SK-N-SH (cell line): ENCODE results near the gene MATR3. TPM values are rescaled to one million over a fixed set of nuclear protein-coding genes. Genes with fewer than 3 reads are reported as not detected.

Source experiments
- CTCF ChIA-PET: fragments of 300-600, 350-600 bp; formaldehyde crosslinking; extraction: SDS; loops from one replicate; lab custom pipeline; 2021; lab: Yijun Ruan, JAX
- POLR2A ChIA-PET: fragments of 350-600 bp; sonication (Branson Sonifier 250); formaldehyde crosslinking; extraction: SDS; loops from one replicate; lab custom pipeline; 2020; ENCODE audit warnings: antibody characterized with exemption, inconsistent platforms; lab: Yijun Ruan, JAX
- DNase-seq: peaks from one replicate; pipeline ENCODE4 v3.0.0; 2012
- H2AFZ ChIP-seq: fragments of 200-600 bp; sonication (generic); 2 replicates; pipeline ENCODE4 v1.8.1; 2016; ENCODE audit warnings: antibody characterized with exemption, mild to moderate bottlenecking, low read depth
- H3F3A ChIP-seq: fragments of 200-600 bp; sonication (generic); replicated peaks from 2 replicates; pipeline ENCODE3; 2016; ENCODE audit warnings: antibody characterized with exemption, mild to moderate bottlenecking; ENCODE audit not compliant: insufficient read depth
- H3K27ac ChIP-seq, 2 experiments: fragments of 200-500 bp in 1 of 2; fragments of 200-600 bp in 1 of 2; sonication (Bioruptor generic) in 1 of 2; sonication (generic), shearing (Covaris generic) in 1 of 2; 2 replicates each; pipeline versions ENCODE4 v1.5.1 to v1.6.1; 2014 to 2016; ENCODE audit warnings: low read depth in 2 of 2, inconsistent platforms in 1 of 2, low read length in 1 of 2, mild to moderate bottlenecking in 1 of 2, mixed read lengths in 1 of 2
- H3K27me3 ChIP-seq: fragments of 200-600 bp; sonication (generic), shearing (Covaris generic); 2 replicates; pipeline ENCODE4 v1.6.1; 2016; ENCODE audit warnings: mixed run types; ENCODE audit not compliant: insufficient read depth
- H3K36me3 ChIP-seq, 2 experiments: fragments of 200-500 bp in 1 of 2; fragments of 200-600 bp in 1 of 2; sonication (Bioruptor generic) in 1 of 2; sonication (generic) in 1 of 2; replicated peaks in 1 of 2; 2 replicates each; pipeline versions ENCODE3 to v1.5.1; 2014 to 2016; ENCODE audit warnings: low read length in 1 of 2, mild to moderate bottlenecking in 1 of 2; ENCODE audit not compliant: insufficient read depth in 2 of 2, control insufficient read depth in 1 of 2
- H3K4me1 ChIP-seq, 2 experiments: fragments of 200-500 bp in 1 of 2; fragments of 200-600 bp in 1 of 2; sonication (Bioruptor generic) in 1 of 2; sonication (generic), shearing (Covaris generic) in 1 of 2; 2 replicates each; pipeline versions ENCODE4 v1.5.1 to v1.6.1; 2014 to 2016; ENCODE audit warnings: low read depth in 1 of 2, low read length in 1 of 2, mixed run types in 1 of 2; ENCODE audit not compliant: insufficient read depth in 2 of 2, control insufficient read depth in 1 of 2
- H3K4me2 ChIP-seq: fragments of 200-600 bp; sonication (generic), shearing (Covaris generic); 2 replicates; pipeline ENCODE4 v1.6.1; 2017; ENCODE audit warnings: mixed run types
- H3K4me3 ChIP-seq, 2 experiments: fragments of 200-500 bp in 1 of 2; fragments of 200-600 bp in 1 of 2; sonication (Bioruptor generic) in 1 of 2; sonication (generic), shearing (Covaris generic) in 1 of 2; 2 replicates each; pipeline versions ENCODE4 v1.5.1 to v1.8.1; 2014 to 2016; ENCODE audit warnings: low read depth in 2 of 2, inconsistent platforms in 1 of 2, low read length in 1 of 2, mild to moderate bottlenecking in 1 of 2, mixed read lengths in 1 of 2, moderate library complexity in 1 of 2
- H3K79me2 ChIP-seq: fragments of 200-600 bp; sonication (generic); 2 replicates; pipeline ENCODE4 v1.8.1; 2017; ENCODE audit warnings: mild to moderate bottlenecking; ENCODE audit not compliant: insufficient read depth
- H3K9ac ChIP-seq: fragments of 200-600 bp; sonication (generic); 2 replicates; pipeline ENCODE4 v1.6.1; 2017; ENCODE audit warnings: mixed run types
- H3K9me2 ChIP-seq: fragments of 200-600 bp; sonication (generic); 2 replicates; pipeline ENCODE4 v1.6.1; 2017; ENCODE audit warnings: mixed run types
- H3K9me3 ChIP-seq: fragments of 200-600 bp; sonication (generic); 2 replicates; pipeline ENCODE4 v1.6.1; 2017; ENCODE audit warnings: mixed run types, mild to moderate bottlenecking, moderate library complexity
- H4K20me1 ChIP-seq: fragments of 200-600 bp; sonication (generic); 2 replicates; pipeline ENCODE4 v1.6.1; 2017; ENCODE audit warnings: mild to moderate bottlenecking, mixed run types; ENCODE audit not compliant: insufficient read depth
- CHD2 ChIP-seq: fragments of 150-350 bp; IDR thresholded peaks from 2 replicates; pipeline ENCODE4 v1.6.1; 2018; ENCODE audit warnings: low read length; ENCODE audit not compliant: partially characterized antibody
- CTCF ChIP-seq: fragments of 200-600 bp; sonication (generic); IDR thresholded peaks from 2 replicates; pipeline ENCODE4 v1.6.1; 2017; ENCODE audit warnings: antibody characterized with exemption, mild to moderate bottlenecking, moderate library complexity
- EZH2phosphoT487 ChIP-seq: fragments of 200-600 bp; sonication (generic); IDR thresholded peaks from 2 replicates; pipeline ENCODE4 v1.6.1; 2017; ENCODE audit warnings: low read depth, mixed run types, mild to moderate bottlenecking, antibody characterized with exemption, moderate library complexity, borderline replicate concordance
- FOXJ3 ChIP-seq: sonication (generic); formaldehyde crosslinking; IDR thresholded peaks from 2 replicates; pipeline ENCODE4 v1.5.1; 2020; ENCODE audit warnings: mild to moderate bottlenecking, missing genetic modification reagents
- FOXM1 ChIP-seq: IDR thresholded peaks from 2 replicates; pipeline ENCODE4 v1.4.0; 2012; ENCODE audit warnings: low read depth, mild to moderate bottlenecking
- GATA2 ChIP-seq: sonication (generic); formaldehyde crosslinking; IDR thresholded peaks from 2 replicates; pipeline ENCODE4 v1.5.0; 2020; ENCODE audit warnings: mild to moderate bottlenecking, missing genetic modification reagents
- MAX ChIP-seq: IDR thresholded peaks from 2 replicates; pipeline ENCODE4 v1.4.0; 2012; ENCODE audit warnings: low read depth
- MEF2A ChIP-seq: IDR thresholded peaks from 2 replicates; pipeline ENCODE4 v1.4.0; 2012; ENCODE audit warnings: low read depth, borderline replicate concordance
- MXI1 ChIP-seq: IDR thresholded peaks from 2 replicates; pipeline ENCODE4 v1.6.1; 2012; ENCODE audit warnings: mild to moderate bottlenecking, low read depth, low read length, improper control_type of control experiment
- NFIC ChIP-seq: IDR thresholded peaks from 2 replicates; pipeline ENCODE4 v1.4.0; 2012; ENCODE audit warnings: borderline replicate concordance
- NRF1 ChIP-seq: IDR thresholded peaks from 2 replicates; pipeline ENCODE4 v1.6.1; 2012; ENCODE audit warnings: low read depth, mild to moderate bottlenecking, low read length
- PBX3 ChIP-seq: IDR thresholded peaks from 2 replicates; pipeline ENCODE4; 2012
- POLR2AphosphoS5 ChIP-seq: IDR thresholded peaks from 2 replicates; pipeline ENCODE4 v1.6.1; 2012; ENCODE audit warnings: low read depth, low read length
- RCOR1 ChIP-seq: fragments of 150-350 bp; IDR thresholded peaks from 2 replicates; pipeline ENCODE4 v1.6.1; 2017; ENCODE audit warnings: antibody characterized with exemption, low read length
- REST ChIP-seq: IDR thresholded peaks from 2 replicates; pipeline ENCODE4 v1.6.1; 2012; ENCODE audit warnings: mild to moderate bottlenecking, low read depth, low read length, moderate library complexity
- RFX5 ChIP-seq: IDR thresholded peaks from 2 replicates; pipeline ENCODE4 v1.6.1; 2012; ENCODE audit warnings: mild to moderate bottlenecking, improper control_type of control experiment, low read length
- RXRA ChIP-seq: IDR thresholded peaks from 2 replicates; pipeline ENCODE4 v1.4.0; 2012; ENCODE audit warnings: low read depth, mild to moderate bottlenecking, borderline replicate concordance
- SIN3A ChIP-seq: IDR thresholded peaks from 2 replicates; pipeline ENCODE4 v1.6.1; 2012; ENCODE audit warnings: low read depth, mild to moderate bottlenecking, low read length, moderate library complexity, borderline replicate concordance
- TAF1 ChIP-seq: IDR thresholded peaks from 2 replicates; pipeline ENCODE4 v1.6.1; 2012; ENCODE audit warnings: low read depth, mild to moderate bottlenecking, low read length, moderate library complexity, borderline replicate concordance
- TCF12 ChIP-seq: IDR thresholded peaks from 2 replicates; pipeline ENCODE4 v1.4.0; 2012
- USF1 ChIP-seq: IDR thresholded peaks from 2 replicates; pipeline ENCODE4 v1.4.0; 2012; ENCODE audit warnings: low read depth, borderline replicate concordance
- WGBS: methylation state at CpG from one replicate; pipeline ENCODE4 v1.1.6; 2017; ENCODE audit warnings: low lambda C conversion rate; 5-methylcytosine and 5-hydroxymethylcytosine counted together
- polyA plus RNA-seq, 3 experiments: library from polyadenylated mRNA; depleted of rRNA; stranded (reverse); fragments of >200 nt; gene quantifications; 2 replicates each; pipeline ENCODE4 v1.2.3, GENCODE V29; 2012

Gene MATR3
- polyA plus RNA-seq, 1 of the 3 experiments (the other 2 are of a cell fraction): 40.4 TPM

- peaks cover 20 to 26% of the 10 kb centered on the region in 2 experiments; a peak in 2 of 4 replicates for H3K4me1 ChIP-seq
- peak; percentile 97 for DNase-seq
- H3F3A ChIP-seq: peaks cover 26% of the 10 kb centered on the region
- peak overlapping the region; percentile 61 to 69 for H3K4me3 ChIP-seq
- no peaks in the 10 kb centered on the region for H3K9me3 ChIP-seq
- no peaks in the 10 kb centered on the region for H3K9me2 ChIP-seq
- peaks cover 36% of the 10 kb centered on the region for H3K79me2 ChIP-seq
- peaks cover 17 to 34% of the 10 kb centered on the region in 2 experiments for H3K36me3 ChIP-seq
- TF ChIP-seq MXI1 (peak; percentile 99), NFIC (no peak; the same call in 1 of the 2 replicates), FOXJ3 (CRISPR knock-in tag) (no peak), NRF1 (no peak), SIN3A (peak; percentile 79; the same call in 1 of the 2 replicates), REST (peak; percentile 62; the same call in 1 of the 2 replicates), EZH2phosphoT487 (no peak), TCF12 (peak; percentile 7; the same call in 1 of the 2 replicates), CTCF (0 out of 2 replicates have a peak, but pooled peaks have one; percentile 6), CHD2 (no peak), RCOR1 (no peak), POLR2AphosphoS5 (peak; percentile 95), MEF2A (no peak), USF1 (peak; percentile 52; the same call in 1 of the 2 replicates), TAF1 (peak; percentile 98), PBX3 (no peak), GATA2 (CRISPR knock-in tag) (no peak), MAX (peak; percentile 99), RXRA (no peak), RFX5 (peak; percentile 22; the same call in 1 of the 2 replicates), FOXM1 (no peak)
- peak overlapping the region; percentile 76 for H3K9ac ChIP-seq
- CTCF ChIA-PET: interaction anchor here (0.7 to 2.6 kb wide), 3 partner anchors 11 to 632 kb away, joined by 3 to 11 read pairs (median 3); no protein-coding TSS in a partner anchor
- peak overlapping the region; percentile 89 for H3K4me2 ChIP-seq
- H3K27me3 ChIP-seq: no peaks in the 10 kb centered on the region
- H4K20me1 ChIP-seq: peaks cover 4% of the 10 kb centered on the region; the same call in 1 of the 2 replicates
- H2AFZ ChIP-seq: peak overlapping the region; percentile 86
- 3% methylated on average over 35 of the region's 47 CpGs for WGBS
- POLR2A ChIA-PET: interaction anchor here (0.7 to 1.9 kb wide), 7 partner anchors 20 to 698 kb away, joined by 3 to 9 read pairs (median 3); partner anchors contain the start of genes HSPA9, MATR3, SIL1 and SPATA24
- H3K27ac ChIP-seq: peak overlapping the region; percentile 63 to 64; a peak in 3 of 4 replicates
Measured at GRCh38 chr5:139273572-139274289, 19.8 kb upstream of the MATR3 start.
